Measurements from ENCODE around the gene OIT3.

Gene OIT3

GRCh38 chr10:72893136-72893798, at the start of gene OIT3:
TSS of gene OIT3 (plus strand) at chr10:72893739. CDS start at chr10:72893799, 60 bp downstream.
- Histone ChIP-seq H3K9me3 (ENCODE audit: control insufficient read depth, insufficient read depth, low read length) (no peaks in the 10 kb centered on the region), H3K9ac (ENCODE audit: low read depth, low read length) (no peak within 1 kb of the TSS), H3K4me1 (ENCODE audit: control insufficient read depth, insufficient read depth, low read length) (no peaks in the 10 kb centered on the region), H3K27me3 (ENCODE audit: control insufficient read depth, insufficient read depth, low read length) (no peaks in the 10 kb centered on the region), H3K4me3 (ENCODE audit: low read depth, low read length) (no peak within 1 kb of the TSS), H3K27ac (ENCODE audit: low read depth, low read length) (no peak within 1 kb of the TSS), H3K36me3 (ENCODE audit: control insufficient read depth, insufficient read depth, low read length) (peaks cover 7% of the 10 kb centered on the region; the same call in 1 of the 2 replicates)

- Histone ChIP-seq H3K36me3 (ENCODE audit: control insufficient read depth, insufficient read depth, low read length) (no peaks in the 10 kb centered on the region), H3K27ac (ENCODE audit: low read depth, low read length) (no peak overlapping the region), H3K4me1 (ENCODE audit: control insufficient read depth, insufficient read depth, low read length) (no peaks in the 10 kb centered on the region), H3K9me3 (ENCODE audit: control insufficient read depth, insufficient read depth, low read length) (no peaks in the 10 kb centered on the region), H3K4me3 (ENCODE audit: low read depth, low read length) (no peak overlapping the region), H3K27me3 (ENCODE audit: control insufficient read depth, insufficient read depth, low read length) (no peaks in the 10 kb centered on the region), H3K9ac (ENCODE audit: low read depth, low read length) (no peak overlapping the region)
These were observed 47.3 kb upstream of the OIT3 start for GRCh38 chr10:72846238-72846637.

- H3K36me3 ChIP-seq (ENCODE audit: control insufficient read depth, insufficient read depth, low read length) = no peaks in the 10 kb centered on the region
- H3K4me3 ChIP-seq (ENCODE audit: low read depth, low read length) = no peak overlapping the region
- H3K27me3 ChIP-seq (ENCODE audit: control insufficient read depth, insufficient read depth, low read length) = no peaks in the 10 kb centered on the region
- no peaks in the 10 kb centered on the region for H3K4me1 ChIP-seq (ENCODE audit: control insufficient read depth, insufficient read depth, low read length)
- H3K27ac ChIP-seq (ENCODE audit: low read depth, low read length) = no peak overlapping the region
- H3K9me3 ChIP-seq (ENCODE audit: control insufficient read depth, insufficient read depth, low read length) = 0 out of 2 replicates have a peak, but pooled peaks cover 4% of the 10 kb centered on the region
- no peak overlapping the region for H3K9ac ChIP-seq (ENCODE audit: low read depth, low read length)
These were observed 45.9 kb upstream of the OIT3 start for GRCh38 chr10:72847681-72848080.

- Histone ChIP-seq H3K9me3 (ENCODE audit: control insufficient read depth, insufficient read depth, low read length) (0 out of 2 replicates have a peak, but pooled peaks cover 4% of the 10 kb centered on the region), H3K36me3 (ENCODE audit: control insufficient read depth, insufficient read depth, low read length) (no peaks in the 10 kb centered on the region), H3K27ac (ENCODE audit: low read depth, low read length) (no peak overlapping the region), H3K9ac (ENCODE audit: low read depth, low read length) (no peak overlapping the region), H3K27me3 (ENCODE audit: control insufficient read depth, insufficient read depth, low read length) (no peaks in the 10 kb centered on the region), H3K4me1 (ENCODE audit: control insufficient read depth, insufficient read depth, low read length) (no peaks in the 10 kb centered on the region), H3K4me3 (ENCODE audit: low read depth, low read length) (no peak overlapping the region)
These were observed 42.7 kb upstream of the OIT3 start for GRCh38 chr10:72850861-72851260.

- Histone ChIP-seq H3K27ac (ENCODE audit: low read depth, low read length) (no peak overlapping the region), H3K36me3 (ENCODE audit: control insufficient read depth, insufficient read depth, low read length) (no peaks in the 10 kb centered on the region), H3K9ac (ENCODE audit: low read depth, low read length) (no peak overlapping the region), H3K9me3 (ENCODE audit: control insufficient read depth, insufficient read depth, low read length) (0 out of 2 replicates have a peak, but pooled peaks cover 4% of the 10 kb centered on the region), H3K27me3 (ENCODE audit: control insufficient read depth, insufficient read depth, low read length) (no peaks in the 10 kb centered on the region), H3K4me3 (ENCODE audit: low read depth, low read length) (no peak overlapping the region), H3K4me1 (ENCODE audit: control insufficient read depth, insufficient read depth, low read length) (no peaks in the 10 kb centered on the region)
These were observed 42.0 kb upstream of the OIT3 start for GRCh38 chr10:72851509-72851908.

- Histone ChIP-seq H3K36me3 (ENCODE audit: control insufficient read depth, insufficient read depth, low read length) (no peaks in the 10 kb centered on the region), H3K27me3 (ENCODE audit: control insufficient read depth, insufficient read depth, low read length) (no peaks in the 10 kb centered on the region), H3K9me3 (ENCODE audit: control insufficient read depth, insufficient read depth, low read length) (0 out of 2 replicates have a peak, but pooled peaks cover 4% of the 10 kb centered on the region), H3K4me1 (ENCODE audit: control insufficient read depth, insufficient read depth, low read length) (no peaks in the 10 kb centered on the region), H3K9ac (ENCODE audit: low read depth, low read length) (no peak overlapping the region), H3K4me3 (ENCODE audit: low read depth, low read length) (no peak overlapping the region), H3K27ac (ENCODE audit: low read depth, low read length) (no peak overlapping the region)
These were observed 41.0 kb upstream of the OIT3 start for GRCh38 chr10:72852508-72852907.

GRCh38 chr10:72855129-72855528, 38.4 kb upstream of the OIT3 start:
- peaks cover 6% of the 10 kb centered on the region for H3K36me3 ChIP-seq (ENCODE audit: control insufficient read depth, insufficient read depth, low read length)

GRCh38 chr10:72855790-72856189, 37.7 kb upstream of the OIT3 start:
- no peak overlapping the region for H3K4me3 ChIP-seq (ENCODE audit: low read depth, low read length)
- no peak overlapping the region for H3K27ac ChIP-seq (ENCODE audit: low read depth, low read length)
- no peaks in the 10 kb centered on the region for H3K4me1 ChIP-seq (ENCODE audit: control insufficient read depth, insufficient read depth, low read length)
- H3K9me3 ChIP-seq (ENCODE audit: control insufficient read depth, insufficient read depth, low read length) = 0 out of 2 replicates have a peak, but pooled peaks cover 4% of the 10 kb centered on the region
- H3K27me3 ChIP-seq (ENCODE audit: control insufficient read depth, insufficient read depth, low read length) = no peaks in the 10 kb centered on the region
- H3K9ac ChIP-seq (ENCODE audit: low read depth, low read length) = no peak overlapping the region
- peaks cover 13% of the 10 kb centered on the region for H3K36me3 ChIP-seq (ENCODE audit: control insufficient read depth, insufficient read depth, low read length)

More at GRCh38 chr10:72855129-72855528, 38.4 kb upstream of the OIT3 start:
- Histone ChIP-seq H3K9ac (ENCODE audit: low read depth, low read length) (no peak overlapping the region), H3K27ac (ENCODE audit: low read depth, low read length) (no peak overlapping the region), H3K9me3 (ENCODE audit: control insufficient read depth, insufficient read depth, low read length) (0 out of 2 replicates have a peak, but pooled peaks cover 4% of the 10 kb centered on the region), H3K27me3 (ENCODE audit: control insufficient read depth, insufficient read depth, low read length) (no peaks in the 10 kb centered on the region), H3K4me1 (ENCODE audit: control insufficient read depth, insufficient read depth, low read length) (no peaks in the 10 kb centered on the region), H3K4me3 (ENCODE audit: low read depth, low read length) (no peak overlapping the region)

GRCh38 chr10:72858067-72858466, 35.5 kb upstream of the OIT3 start:
- Histone ChIP-seq H3K4me3 (ENCODE audit: low read depth, low read length) (no peak overlapping the region), H3K27me3 (ENCODE audit: control insufficient read depth, insufficient read depth, low read length) (no peaks in the 10 kb centered on the region), H3K9ac (ENCODE audit: low read depth, low read length) (no peak overlapping the region), H3K36me3 (ENCODE audit: control insufficient read depth, insufficient read depth, low read length) (peaks cover 24% of the 10 kb centered on the region), H3K27ac (ENCODE audit: low read depth, low read length) (no peak overlapping the region), H3K9me3 (ENCODE audit: control insufficient read depth, insufficient read depth, low read length) (no peaks in the 10 kb centered on the region), H3K4me1 (ENCODE audit: control insufficient read depth, insufficient read depth, low read length) (no peaks in the 10 kb centered on the region)

- Histone ChIP-seq H3K9me3 (ENCODE audit: control insufficient read depth, insufficient read depth, low read length) (no peaks in the 10 kb centered on the region), H3K27ac (ENCODE audit: low read depth, low read length) (no peak overlapping the region), H3K9ac (ENCODE audit: low read depth, low read length) (no peak overlapping the region), H3K4me1 (ENCODE audit: control insufficient read depth, insufficient read depth, low read length) (no peaks in the 10 kb centered on the region), H3K4me3 (ENCODE audit: low read depth, low read length) (no peak overlapping the region), H3K27me3 (ENCODE audit: control insufficient read depth, insufficient read depth, low read length) (no peaks in the 10 kb centered on the region), H3K36me3 (ENCODE audit: control insufficient read depth, insufficient read depth, low read length) (peaks cover 33% of the 10 kb centered on the region)
These were observed 30.6 kb upstream of the OIT3 start for GRCh38 chr10:72862957-72863356.

- Histone ChIP-seq H3K4me3 (ENCODE audit: low read depth, low read length) (no peak overlapping the region), H3K9me3 (ENCODE audit: control insufficient read depth, insufficient read depth, low read length) (no peaks in the 10 kb centered on the region), H3K4me1 (ENCODE audit: control insufficient read depth, insufficient read depth, low read length) (no peaks in the 10 kb centered on the region), H3K27me3 (ENCODE audit: control insufficient read depth, insufficient read depth, low read length) (no peaks in the 10 kb centered on the region), H3K9ac (ENCODE audit: low read depth, low read length) (no peak overlapping the region), H3K27ac (ENCODE audit: low read depth, low read length) (no peak overlapping the region), H3K36me3 (ENCODE audit: control insufficient read depth, insufficient read depth, low read length) (peaks cover 30% of the 10 kb centered on the region)
These were observed 18.1 kb upstream of the OIT3 start for GRCh38 chr10:72875250-72876055.
